SH-SY5Y (cell line): ENCODE measurements around the gene CPA4.

ENCODE experiments used
- GATA2 ChIP-seq: IDR thresholded peaks from 2 replicates; pipeline ENCODE4 v1.6.1; 2011; ENCODE audit warnings: mild to moderate bottlenecking, low read depth, low read length
- GATA3 ChIP-seq: IDR thresholded peaks from 2 replicates; pipeline ENCODE4 v1.6.1; 2011; ENCODE audit warnings: low read depth, mild to moderate bottlenecking, low read length, moderate library complexity

The CPA4 gene

GRCh38 chr7:130273933-130274255 lies 19.1 kb upstream of the CPA4 start:
- TF ChIP-seq GATA2 (no peak), GATA3 (no peak)

- TF ChIP-seq GATA2 (no peak), GATA3 (no peak)
Measured at GRCh38 chr7:130274296-130274695, 18.7 kb upstream of the CPA4 start.

- TF ChIP-seq GATA3 (no peak), GATA2 (no peak)
Measured at GRCh38 chr7:130274983-130275591, 17.9 kb upstream of the CPA4 start.

GRCh38 chr7:130275826-130276297 lies 17.1 kb upstream of the CPA4 start:
- TF ChIP-seq GATA2 (no peak), GATA3 (no peak)

GRCh38 chr7:130276796-130277762 lies 15.9 kb upstream of the CPA4 start:
- TF ChIP-seq GATA3, result no peak
- no peak for TF ChIP-seq GATA2

GRCh38 chr7:130277763-130278643 lies 15.0 kb upstream of the CPA4 start:
- TF ChIP-seq GATA3 (no peak), GATA2 (no peak)

- no peak for TF ChIP-seq GATA3
Measured at GRCh38 chr7:130278860-130279259, 14.1 kb upstream of the CPA4 start.

- no peak for TF ChIP-seq GATA3
- TF ChIP-seq GATA2, result no peak
Measured at GRCh38 chr7:130279286-130279685, 13.7 kb upstream of the CPA4 start.

- TF ChIP-seq GATA3 (no peak), GATA2 (no peak)
Measured at GRCh38 chr7:130279906-130280305, 13.1 kb upstream of the CPA4 start.

GRCh38 chr7:130281260-130281659 lies 11.7 kb upstream of the CPA4 start:
- TF ChIP-seq GATA3, result no peak
- TF ChIP-seq GATA2, result no peak

- no peak for TF ChIP-seq GATA3
- no peak for TF ChIP-seq GATA2
Measured at GRCh38 chr7:130286881-130287280, 6.1 kb upstream of the CPA4 start.

GRCh38 chr7:130288168-130288567 lies 4.8 kb upstream of the CPA4 start:
- TF ChIP-seq GATA3 (no peak), GATA2 (no peak)

- no peak for TF ChIP-seq GATA3
- TF ChIP-seq GATA2, result no peak
Measured at GRCh38 chr7:130288829-130289228, 4.1 kb upstream of the CPA4 start.

- no peak for TF ChIP-seq GATA2
- no peak for TF ChIP-seq GATA3
Measured at GRCh38 chr7:130289478-130289877, 3.5 kb upstream of the CPA4 start.

- TF ChIP-seq GATA3, result no peak
- TF ChIP-seq GATA2, result no peak
Measured at GRCh38 chr7:130290745-130291144, 2.2 kb upstream of the CPA4 start.
